Measurements from ENCODE around the gene TAF13.

TAF13 gene

GRCh38 chr1:109050228-109050995 is 25.4 kb downstream of the TAF13 start:
- H3K4me3 ChIP-seq (ENCODE audit: low read depth, low read length): no peak overlapping the region
- TF ChIP-seq CTCF (IDR thresholded peaks at IDR 0.05; ENCODE audit: low read depth, low read length, missing control alignments): no peak
- in situ Hi-C loops (cut with HindIII; ENCODE audit: low sequenced_read_pairs): no loop called here
- no peak for DNase-seq (ENCODE audit: low read depth)

GRCh38 chr1:109048335-109048734 is 27.5 kb downstream of the TAF13 start:
- TF ChIP-seq CTCF (IDR thresholded peaks at IDR 0.05; ENCODE audit: low read depth, low read length, missing control alignments): no peak
- no peak overlapping the region for H3K4me3 ChIP-seq (ENCODE audit: low read depth, low read length)
- in situ Hi-C loops (cut with HindIII; ENCODE audit: low sequenced_read_pairs): no loop called here
- no peak for DNase-seq (ENCODE audit: low read depth)

GRCh38 chr1:109047339-109047738 is 28.5 kb downstream of the TAF13 start:
- DNase-seq (ENCODE audit: low read depth): no peak
- H3K4me3 ChIP-seq (ENCODE audit: low read depth, low read length): no peak overlapping the region
- TF ChIP-seq CTCF (IDR thresholded peaks at IDR 0.05; ENCODE audit: low read depth, low read length, missing control alignments): no peak
- in situ Hi-C loops (cut with HindIII; ENCODE audit: low sequenced_read_pairs): no loop called here

DNA sequence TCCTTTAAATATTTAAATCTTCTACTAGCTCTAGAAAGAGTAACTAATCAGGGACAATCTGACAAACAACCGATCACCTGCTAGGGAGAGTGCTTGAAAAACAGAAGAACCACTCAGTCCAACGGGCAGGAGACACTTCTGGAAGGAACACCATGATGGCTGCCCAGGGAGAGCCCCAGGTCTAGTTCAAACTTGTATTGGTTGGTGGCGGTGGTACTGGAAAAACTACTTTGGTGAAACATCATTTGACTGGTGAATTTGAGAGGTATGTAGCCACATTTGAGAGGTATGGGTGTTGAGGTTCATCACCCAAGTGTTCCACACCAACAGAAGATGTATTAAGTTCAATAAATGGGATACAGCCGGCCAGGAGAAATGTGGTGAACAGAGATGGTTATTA is 29.1 kb downstream of the TAF13 start:
- no peak for TF ChIP-seq CTCF (IDR thresholded peaks at IDR 0.05; ENCODE audit: low read depth, low read length, missing control alignments)
- no peak for DNase-seq (ENCODE audit: low read depth)
- H3K4me3 ChIP-seq (ENCODE audit: low read depth, low read length): no peak overlapping the region
- in situ Hi-C loops (cut with HindIII; ENCODE audit: low sequenced_read_pairs): no loop called here

GRCh38 chr1:109045595-109045994 is 30.2 kb downstream of the TAF13 start:
- no peak for DNase-seq (ENCODE audit: low read depth)
- no peak overlapping the region for H3K4me3 ChIP-seq (ENCODE audit: low read depth, low read length)
- in situ Hi-C loops (cut with HindIII; ENCODE audit: low sequenced_read_pairs): no loop called here
- TF ChIP-seq CTCF (IDR thresholded peaks at IDR 0.05; ENCODE audit: low read depth, low read length, missing control alignments): no peak

GRCh38 chr1:109041621-109042468 is 34.0 kb downstream of the TAF13 start, which contains the start of gene WDR47:
WDR47 (minus strand) TSS chr1:109042102; CDS start chr1:109023512, 18,590 bp downstream.
- peak; percentile 83 for DNase-seq (ENCODE audit: low read depth)
- no peak for TF ChIP-seq CTCF (IDR thresholded peaks at IDR 0.05; ENCODE audit: low read depth, low read length, missing control alignments)
- H3K4me3 ChIP-seq (ENCODE audit: low read depth, low read length): peak within 1 kb of the TSS; percentile 94
- in situ Hi-C loops (cut with HindIII; ENCODE audit: low sequenced_read_pairs): no loop called here
